ENCODE results near the gene NSMF. TPM values are rescaled to one million over a fixed set of nuclear protein-coding genes. Genes with fewer than 3 reads are reported as not detected.

The NSMF gene
- total RNA-seq, 1 donor from 2014 or later, result 131 TPM

DNA sequence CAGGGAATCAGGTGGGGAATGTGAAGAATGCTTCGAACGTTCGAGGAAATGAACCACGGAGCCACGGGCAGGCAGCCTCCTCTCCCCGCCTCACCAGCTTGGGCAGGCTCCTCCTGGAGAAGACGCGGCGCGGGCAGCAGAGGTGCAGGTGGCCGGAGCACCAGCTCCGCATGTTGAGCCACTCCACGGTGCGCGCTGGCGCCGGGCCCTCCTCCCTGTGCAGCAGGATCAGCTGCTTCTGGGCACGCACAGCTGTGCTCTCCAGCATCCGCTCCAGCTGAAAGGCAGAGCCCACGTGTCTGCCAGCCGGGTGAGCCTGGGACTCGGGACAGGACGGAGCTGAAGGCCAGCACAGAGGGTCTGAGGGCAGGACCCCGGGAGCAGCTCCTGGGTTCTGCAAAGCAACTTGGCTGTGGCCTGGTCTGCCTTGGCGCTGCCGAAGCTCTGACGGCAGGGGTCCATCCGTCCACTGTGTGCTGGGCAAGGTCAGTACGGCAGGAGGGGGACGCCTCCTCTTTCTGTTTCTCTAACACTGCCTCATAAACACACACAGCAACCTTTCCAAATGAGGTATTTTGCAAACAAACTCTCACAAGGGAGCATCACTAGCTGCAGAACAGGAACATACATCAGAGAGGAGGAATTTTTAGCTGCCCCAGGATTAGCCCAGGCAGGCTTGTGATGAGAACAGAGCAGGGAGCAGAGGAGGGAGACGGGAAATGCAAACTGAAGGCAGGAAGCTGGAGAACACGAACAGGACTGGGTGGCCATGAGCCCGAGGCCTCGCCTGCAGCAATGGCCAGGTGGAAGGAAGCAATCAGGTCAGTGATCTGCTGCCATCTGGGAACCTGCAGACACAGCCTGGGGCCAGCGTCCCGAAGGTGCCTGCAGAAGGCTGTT is 20.1 kb upstream of the NSMF start:
- no peak for DNase-seq
- peak overlapping the region; percentile 91 for H3K27ac Mint-ChIP-seq (ENCODE audit: unreplicated experiment)
- peaks cover 13% of the 10 kb centered on the region for H3K36me3 Mint-ChIP-seq (ENCODE audit: unreplicated experiment)

DNA sequence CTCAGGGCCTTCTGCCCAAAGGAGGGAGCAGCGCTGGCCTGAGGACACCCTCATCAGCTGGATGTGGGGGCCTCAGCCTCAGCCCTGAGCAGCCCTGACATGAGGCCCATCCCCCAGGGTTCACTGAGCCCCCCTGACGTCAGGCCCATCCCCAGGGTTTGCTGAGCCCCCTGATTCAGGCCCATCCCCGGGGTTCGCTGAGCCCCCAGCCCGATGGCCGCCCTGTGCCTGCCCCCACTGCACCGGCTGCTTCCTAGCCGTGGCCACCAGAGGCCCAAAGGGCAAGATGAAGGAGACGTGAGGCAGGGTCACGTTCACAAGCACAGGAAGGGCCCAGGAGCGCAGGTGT is 19.5 kb upstream of the NSMF start:
- no peak overlapping the region for H3K27ac Mint-ChIP-seq (ENCODE audit: unreplicated experiment)
- DNase-seq, result no peak
- H3K36me3 Mint-ChIP-seq (ENCODE audit: unreplicated experiment), result peaks cover 16% of the 10 kb centered on the region
- H3K4me1 Mint-ChIP-seq (ENCODE audit: low read depth, unreplicated experiment), result peaks cover 7% of the 10 kb centered on the region
- TF ChIP-seq, protein P1, sequence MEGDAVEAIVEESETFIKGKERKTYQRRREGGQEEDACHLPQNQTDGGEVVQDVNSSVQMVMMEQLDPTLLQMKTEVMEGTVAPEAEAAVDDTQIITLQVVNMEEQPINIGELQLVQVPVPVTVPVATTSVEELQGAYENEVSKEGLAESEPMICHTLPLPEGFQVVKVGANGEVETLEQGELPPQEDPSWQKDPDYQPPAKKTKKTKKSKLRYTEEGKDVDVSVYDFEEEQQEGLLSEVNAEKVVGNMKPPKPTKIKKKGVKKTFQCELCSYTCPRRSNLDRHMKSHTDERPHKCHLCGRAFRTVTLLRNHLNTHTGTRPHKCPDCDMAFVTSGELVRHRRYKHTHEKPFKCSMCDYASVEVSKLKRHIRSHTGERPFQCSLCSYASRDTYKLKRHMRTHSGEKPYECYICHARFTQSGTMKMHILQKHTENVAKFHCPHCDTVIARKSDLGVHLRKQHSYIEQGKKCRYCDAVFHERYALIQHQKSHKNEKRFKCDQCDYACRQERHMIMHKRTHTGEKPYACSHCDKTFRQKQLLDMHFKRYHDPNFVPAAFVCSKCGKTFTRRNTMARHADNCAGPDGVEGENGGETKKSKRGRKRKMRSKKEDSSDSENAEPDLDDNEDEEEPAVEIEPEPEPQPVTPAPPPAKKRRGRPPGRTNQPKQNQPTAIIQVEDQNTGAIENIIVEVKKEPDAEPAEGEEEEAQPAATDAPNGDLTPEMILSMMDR (IDR thresholded peaks at IDR 0.05; ENCODE audit: partially characterized antibody, unreplicated experiment), result no peak
- peaks cover 14% of the 10 kb centered on the region for H3K27me3 Mint-ChIP-seq (ENCODE audit: unreplicated experiment)
- no peak overlapping the region for H3K4me3 Mint-ChIP-seq (ENCODE audit: unreplicated experiment)
- H3K9me3 Mint-ChIP-seq (ENCODE audit: unreplicated experiment), result peaks cover 18% of the 10 kb centered on the region

More for the DNA sequence above, 20.1 kb upstream of the NSMF start:
- H3K4me3 Mint-ChIP-seq (ENCODE audit: unreplicated experiment), result peak overlapping the region; percentile 77
- H3K4me1 Mint-ChIP-seq (ENCODE audit: low read depth, unreplicated experiment), result peaks cover 7% of the 10 kb centered on the region
- TF ChIP-seq, protein P1 (IDR thresholded peaks at IDR 0.05; ENCODE audit: partially characterized antibody, unreplicated experiment), result no peak
- peaks cover 12% of the 10 kb centered on the region for H3K27me3 Mint-ChIP-seq (ENCODE audit: unreplicated experiment)
- peaks cover 17% of the 10 kb centered on the region for H3K9me3 Mint-ChIP-seq (ENCODE audit: unreplicated experiment)

DNA sequence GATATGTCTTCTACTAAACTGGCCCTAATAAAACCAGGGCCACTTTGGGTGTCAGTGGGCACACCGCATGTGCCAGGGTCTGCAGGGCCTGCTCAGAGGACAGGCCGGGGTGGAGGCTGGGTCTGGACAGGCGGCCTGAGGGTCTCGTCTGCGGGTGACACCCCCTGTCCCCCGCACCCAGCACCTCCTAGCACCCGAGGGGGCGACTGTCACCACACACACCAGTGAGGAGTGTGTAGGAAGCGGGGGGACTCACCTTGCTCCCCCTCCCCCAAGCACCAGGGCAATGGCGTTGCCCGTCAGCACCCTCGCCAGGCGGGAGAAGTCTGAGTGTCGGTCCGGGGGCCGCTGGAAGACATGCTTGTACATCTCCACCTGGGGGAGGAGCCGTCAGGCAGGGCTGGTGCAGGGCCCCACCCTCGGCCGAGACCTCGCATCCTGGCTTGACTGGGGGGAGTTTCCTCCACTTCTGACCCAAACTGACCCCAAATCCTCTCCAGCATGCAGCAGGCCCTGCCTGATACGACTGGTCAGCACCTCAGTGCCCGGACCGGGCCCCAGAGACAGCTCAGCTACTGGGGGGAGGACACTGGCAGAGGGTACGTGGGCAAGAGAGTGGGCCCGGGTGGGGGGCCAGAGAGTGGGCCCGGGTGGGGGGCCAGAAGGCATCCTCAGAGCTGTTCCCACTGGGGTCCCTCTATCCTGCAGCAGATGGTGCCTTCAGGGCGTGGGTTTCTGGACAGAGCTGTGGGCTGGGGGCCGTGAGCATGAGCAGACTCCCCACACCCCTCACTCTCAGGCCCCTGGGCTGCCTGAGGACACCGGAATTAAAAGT is 18.9 kb upstream of the NSMF start:
- Mint-ChIP-seq H3K4me1 (ENCODE audit: low read depth, unreplicated experiment) (peaks cover 7% of the 10 kb centered on the region), H3K27ac (ENCODE audit: unreplicated experiment) (no peak overlapping the region), H3K36me3 (ENCODE audit: unreplicated experiment) (peaks cover 22% of the 10 kb centered on the region), H3K27me3 (ENCODE audit: unreplicated experiment) (peaks cover 13% of the 10 kb centered on the region), H3K9me3 (ENCODE audit: unreplicated experiment) (peaks cover 18% of the 10 kb centered on the region), H3K4me3 (ENCODE audit: unreplicated experiment) (no peak overlapping the region)
- DNase-seq, result no peak
- TF ChIP-seq, protein P1 (IDR thresholded peaks at IDR 0.05; ENCODE audit: partially characterized antibody, unreplicated experiment), result no peak

DNA sequence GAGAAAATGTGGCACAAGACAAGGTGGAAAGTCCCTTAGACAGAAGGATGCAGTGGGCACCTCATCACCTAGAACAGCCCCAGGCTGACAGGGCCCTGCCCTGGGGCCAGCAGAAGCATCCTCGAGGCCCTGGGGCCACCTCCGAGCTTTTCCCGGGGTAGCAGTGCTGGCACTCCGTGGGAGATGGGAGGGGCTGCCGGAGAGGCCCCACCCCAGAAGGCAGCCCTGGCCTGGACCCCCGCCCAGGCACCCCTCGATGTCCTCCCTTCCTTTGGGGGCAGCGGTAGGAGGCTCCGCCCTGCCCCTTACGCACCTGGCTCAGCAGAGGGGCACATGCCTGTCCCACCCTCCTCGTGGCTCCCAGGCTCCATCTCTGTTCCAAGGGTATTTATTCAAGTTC is 17.7 kb upstream of the NSMF start:
- no peak overlapping the region for H3K4me3 Mint-ChIP-seq (ENCODE audit: unreplicated experiment)
- peaks cover 26% of the 10 kb centered on the region for H3K36me3 Mint-ChIP-seq (ENCODE audit: unreplicated experiment)
- H3K27me3 Mint-ChIP-seq (ENCODE audit: unreplicated experiment), result peaks cover 12% of the 10 kb centered on the region
- TF ChIP-seq, protein P1 (IDR thresholded peaks at IDR 0.05; ENCODE audit: partially characterized antibody, unreplicated experiment), result no peak
- peaks cover 21% of the 10 kb centered on the region for H3K9me3 Mint-ChIP-seq (ENCODE audit: unreplicated experiment)
- H3K4me1 Mint-ChIP-seq (ENCODE audit: low read depth, unreplicated experiment), result peaks cover 7% of the 10 kb centered on the region
- DNase-seq, result no peak
- H3K27ac Mint-ChIP-seq (ENCODE audit: unreplicated experiment), result no peak overlapping the region

Measured in glutamatergic neuron (in vitro differentiated cells).